Measurements from ENCODE around the gene DAGLA.

- TF ChIP-seq, protein P1, sequence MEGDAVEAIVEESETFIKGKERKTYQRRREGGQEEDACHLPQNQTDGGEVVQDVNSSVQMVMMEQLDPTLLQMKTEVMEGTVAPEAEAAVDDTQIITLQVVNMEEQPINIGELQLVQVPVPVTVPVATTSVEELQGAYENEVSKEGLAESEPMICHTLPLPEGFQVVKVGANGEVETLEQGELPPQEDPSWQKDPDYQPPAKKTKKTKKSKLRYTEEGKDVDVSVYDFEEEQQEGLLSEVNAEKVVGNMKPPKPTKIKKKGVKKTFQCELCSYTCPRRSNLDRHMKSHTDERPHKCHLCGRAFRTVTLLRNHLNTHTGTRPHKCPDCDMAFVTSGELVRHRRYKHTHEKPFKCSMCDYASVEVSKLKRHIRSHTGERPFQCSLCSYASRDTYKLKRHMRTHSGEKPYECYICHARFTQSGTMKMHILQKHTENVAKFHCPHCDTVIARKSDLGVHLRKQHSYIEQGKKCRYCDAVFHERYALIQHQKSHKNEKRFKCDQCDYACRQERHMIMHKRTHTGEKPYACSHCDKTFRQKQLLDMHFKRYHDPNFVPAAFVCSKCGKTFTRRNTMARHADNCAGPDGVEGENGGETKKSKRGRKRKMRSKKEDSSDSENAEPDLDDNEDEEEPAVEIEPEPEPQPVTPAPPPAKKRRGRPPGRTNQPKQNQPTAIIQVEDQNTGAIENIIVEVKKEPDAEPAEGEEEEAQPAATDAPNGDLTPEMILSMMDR (IDR thresholded peaks at IDR 0.05): no peak
- TF ChIP-seq EZH2 (IDR thresholded peaks at IDR 0.05; ENCODE audit: borderline replicate concordance, insufficient read depth, low read depth, low read length, poor library complexity, severe bottlenecking): no peak
Observed at GRCh38 chr11:61710019-61710418, 29.8 kb downstream of the DAGLA start.
